ENCODE data around the gene SARDH.

GRCh38 chr9:133640160-133640559 lies 98.0 kb downstream of the SARDH start:
- TF ChIP-seq CTCF (IDR thresholded peaks at IDR 0.05) (no peak), EZH2 (IDR thresholded peaks at IDR 0.05; ENCODE audit: borderline replicate concordance, insufficient read depth, low read depth, low read length, poor library complexity, severe bottlenecking) (no peak)
